ENCODE data around the gene ANKRD36C.
A peak's percentile ranks its signal among the peaks of the same experiment; 100 is the strongest.
"Not testable (repeated sequence)": the region's sequence is repeated elsewhere in the genome, so short reads cannot be mapped to it uniquely, and the experiment has no call there.

Gene ANKRD36C

GRCh38 chr2:96006248-96006647 is 14.6 kb upstream of the ANKRD36C start:
- not testable (repeated sequence) for DNase-seq

GRCh38 chr2:95992520-95993272 is 1.1 kb upstream of the ANKRD36C start:
- DNase-seq: peak; percentile 58

- not testable (repeated sequence) for DNase-seq
These were observed 478 bp upstream of the ANKRD36C start for GRCh38 chr2:95992102-95992501.

GRCh38 chr2:95990884-95991283 is 740 bp downstream of the ANKRD36C start:
- DNase-seq: not testable (repeated sequence)

GRCh38 chr2:95951662-95952061 is 40.0 kb downstream of the ANKRD36C start:
- not testable (repeated sequence) for DNase-seq

GRCh38 chr2:95948039-95948438 is 43.6 kb downstream of the ANKRD36C start:
- not testable (repeated sequence) for DNase-seq

GRCh38 chr2:95939947-95940346 is 51.7 kb downstream of the ANKRD36C start:
- not testable (repeated sequence) for DNase-seq

- not testable (repeated sequence) for DNase-seq
These were observed 60.9 kb downstream of the ANKRD36C start for GRCh38 chr2:95930740-95931139.

- not testable (repeated sequence) for DNase-seq
These were observed 74.6 kb downstream of the ANKRD36C start for GRCh38 chr2:95917007-95917406.

GRCh38 chr2:95915131-95915530 is 76.5 kb downstream of the ANKRD36C start:
- not testable (repeated sequence) for DNase-seq

- DNase-seq: peak; percentile 74
These were observed 80.2 kb downstream of the ANKRD36C start for GRCh38 chr2:95911431-95911830.

GRCh38 chr2:95894443-95894842 is 97.2 kb downstream of the ANKRD36C start:
- not testable (repeated sequence) for DNase-seq

GRCh38 chr2:95867929-95868328 is 123.7 kb downstream of the ANKRD36C start:
- not testable (repeated sequence) for DNase-seq

GRCh38 chr2:95867047-95867677 is 124.5 kb downstream of the ANKRD36C start:
- not testable (repeated sequence) for DNase-seq

GRCh38 chr2:95862121-95862520 is 129.5 kb downstream of the ANKRD36C start:
- DNase-seq: not testable (repeated sequence)

- no peak for DNase-seq
These were observed 155.5 kb downstream of the ANKRD36C start for GRCh38 chr2:95836151-95836550.

- DNase-seq: not testable (repeated sequence)
These were observed 157.3 kb downstream of the ANKRD36C start for GRCh38 chr2:95834077-95835013.

GRCh38 chr2:95824218-95824617 is 167.4 kb downstream of the ANKRD36C start:
- not testable (repeated sequence) for DNase-seq

GRCh38 chr2:95817521-95817920 is 174.1 kb downstream of the ANKRD36C start:
- not testable (repeated sequence) for DNase-seq

GRCh38 chr2:95813311-95813710 is 178.3 kb downstream of the ANKRD36C start:
- DNase-seq: peak; percentile 20

- DNase-seq: no peak
These were observed 191.7 kb downstream of the ANKRD36C start for GRCh38 chr2:95799892-95800291.

- DNase-seq: not testable (repeated sequence)
These were observed 192.3 kb downstream of the ANKRD36C start for GRCh38 chr2:95799147-95799889.
